ENCODE measurements around the gene NRF1.

Gene NRF1

DNA sequence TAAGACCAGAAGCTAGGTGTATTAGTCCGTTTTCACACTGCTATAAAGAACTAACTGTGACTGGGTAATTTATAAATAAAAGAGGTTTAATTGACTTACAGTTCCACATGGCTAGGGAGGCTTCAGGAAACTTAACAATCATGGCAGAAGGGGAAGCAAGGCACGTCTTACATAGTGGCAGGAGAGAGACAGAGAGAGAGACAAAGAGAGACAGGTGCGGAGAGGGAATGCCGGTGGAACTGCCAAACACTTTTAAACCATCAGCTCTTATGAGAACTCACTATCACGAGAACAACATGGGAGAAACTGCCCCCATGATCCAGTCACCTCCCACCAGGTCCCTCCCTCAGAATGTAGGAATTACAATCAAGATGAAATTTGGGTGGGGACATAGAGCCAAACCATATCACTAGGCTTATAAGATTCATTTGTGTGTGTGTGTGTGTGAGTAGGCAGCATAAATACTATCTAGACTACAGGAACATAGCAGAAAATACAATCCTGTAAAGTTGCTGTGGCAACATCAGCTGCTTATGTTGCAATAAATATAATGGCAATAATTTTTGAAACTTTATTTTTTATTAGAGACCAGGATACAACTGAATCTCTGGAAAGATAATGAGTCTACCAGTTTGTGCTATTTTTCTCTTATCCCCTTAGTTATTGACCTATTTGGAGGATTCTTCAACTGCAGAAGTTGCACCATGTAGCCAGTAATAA, 77.1 kb downstream of the NRF1 start:
- DNase-seq: no peak

DNA sequence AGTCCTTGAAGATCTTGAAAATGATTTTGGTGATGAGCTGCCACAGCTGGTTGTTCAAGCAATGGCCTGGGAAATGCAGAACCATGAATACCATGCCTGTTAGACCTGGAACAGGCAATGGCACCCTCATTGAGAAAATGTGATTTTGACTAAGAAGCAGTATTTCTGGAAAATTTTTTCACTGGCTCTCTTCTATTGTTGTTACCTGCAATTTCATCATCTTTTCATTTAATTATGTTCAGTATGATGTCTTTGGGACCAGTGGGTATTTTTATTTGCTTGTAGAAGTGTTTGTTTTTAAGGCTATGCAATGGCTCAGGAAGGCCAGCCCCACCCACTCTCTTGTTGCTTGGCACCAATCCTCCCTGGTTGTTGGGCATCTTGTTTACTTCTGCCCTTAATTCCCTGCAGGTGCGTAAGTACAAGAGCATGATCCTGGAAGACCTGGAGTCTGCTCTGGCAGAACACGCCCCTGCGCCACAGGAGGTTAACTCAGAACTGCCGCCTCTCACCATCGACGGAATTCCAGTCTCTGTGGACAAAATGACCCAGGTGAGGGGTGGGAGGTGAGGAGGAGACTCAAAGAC, 78.6 kb downstream of the NRF1 start:
- no peak for DNase-seq

DNA sequence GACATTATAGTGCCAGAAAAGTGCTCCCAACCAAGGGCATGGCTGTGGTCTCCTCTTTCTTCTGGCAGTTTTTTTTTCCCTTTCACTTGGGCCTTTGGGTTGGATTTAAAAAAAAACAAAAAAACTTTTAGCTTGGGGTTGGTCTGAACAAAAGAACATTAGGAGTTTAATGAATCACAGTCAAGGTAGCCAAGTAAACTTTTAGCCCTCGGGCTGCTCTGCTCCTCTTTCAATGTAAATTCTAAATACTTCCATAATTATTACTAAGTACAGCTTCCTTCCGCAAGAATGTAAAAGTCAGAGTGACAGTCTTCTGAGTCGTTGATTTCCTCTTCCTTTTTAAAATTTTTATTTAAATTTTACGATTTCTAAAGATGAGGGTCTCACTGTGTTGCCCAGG, 79.2 kb downstream of the NRF1 start:
- no peak for DNase-seq

DNA sequence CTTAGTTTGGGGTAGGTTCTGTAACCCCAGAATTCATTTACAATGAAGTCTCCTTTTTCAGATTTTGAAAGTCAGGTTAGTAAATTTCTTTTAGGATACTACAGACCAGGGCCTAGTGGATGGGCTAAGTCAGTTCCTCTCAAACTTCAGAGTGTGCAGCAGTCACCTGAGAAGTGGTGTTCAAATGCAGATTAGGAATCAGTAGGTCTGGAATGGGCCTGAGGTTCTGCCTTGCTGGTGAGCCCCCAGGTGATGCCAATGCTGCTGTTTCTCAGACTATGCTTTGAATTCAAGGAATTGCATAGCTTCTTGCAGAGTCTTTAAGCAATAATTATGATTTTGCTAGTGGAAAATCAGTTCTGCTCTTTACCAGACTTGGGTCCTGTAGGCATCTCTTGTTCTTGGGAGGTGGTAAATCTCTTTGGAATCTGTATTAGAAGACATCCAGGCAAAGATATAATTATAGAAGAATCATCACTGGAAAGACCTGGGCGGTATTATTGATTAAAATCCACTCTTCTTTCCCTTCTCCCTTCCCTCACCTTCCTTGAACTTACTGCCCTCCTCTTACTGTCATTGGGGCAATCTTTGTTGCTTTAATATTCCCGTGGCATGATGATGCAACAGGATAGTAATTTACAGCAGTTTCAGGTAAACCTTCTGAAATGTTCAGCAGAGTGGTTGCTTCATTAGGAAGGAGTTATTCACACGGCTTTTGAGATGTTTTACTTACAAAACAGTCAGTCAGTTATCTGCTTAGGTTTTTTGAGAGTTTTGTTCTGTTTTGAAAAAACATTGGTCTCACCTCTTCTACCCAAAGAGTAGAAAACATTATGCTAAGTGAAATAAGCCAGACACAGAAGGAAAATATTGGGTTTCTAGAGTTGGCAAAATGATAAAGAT, 87.2 kb downstream of the NRF1 start:
- DNase-seq: no peak

DNA sequence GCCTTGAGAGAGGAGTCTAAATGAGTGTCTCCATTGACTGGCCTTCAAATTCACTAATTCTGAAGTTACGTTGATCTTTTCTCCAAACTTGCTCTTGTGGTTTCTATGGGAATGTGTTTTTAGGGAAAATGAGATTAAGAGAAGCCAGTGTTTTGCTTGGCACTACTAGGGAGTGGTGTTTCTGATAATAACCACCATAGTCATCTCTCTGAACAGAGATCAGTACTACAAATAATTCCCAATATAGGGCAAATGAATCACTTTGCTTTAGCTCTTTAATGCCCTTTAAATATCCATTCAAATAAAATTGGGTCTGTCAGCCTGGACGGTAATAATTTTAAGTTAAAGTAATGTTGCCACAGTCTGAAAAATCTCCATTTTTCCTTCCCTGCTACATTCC, 90.8 kb downstream of the NRF1 start:
- DNase-seq: no peak

DNA sequence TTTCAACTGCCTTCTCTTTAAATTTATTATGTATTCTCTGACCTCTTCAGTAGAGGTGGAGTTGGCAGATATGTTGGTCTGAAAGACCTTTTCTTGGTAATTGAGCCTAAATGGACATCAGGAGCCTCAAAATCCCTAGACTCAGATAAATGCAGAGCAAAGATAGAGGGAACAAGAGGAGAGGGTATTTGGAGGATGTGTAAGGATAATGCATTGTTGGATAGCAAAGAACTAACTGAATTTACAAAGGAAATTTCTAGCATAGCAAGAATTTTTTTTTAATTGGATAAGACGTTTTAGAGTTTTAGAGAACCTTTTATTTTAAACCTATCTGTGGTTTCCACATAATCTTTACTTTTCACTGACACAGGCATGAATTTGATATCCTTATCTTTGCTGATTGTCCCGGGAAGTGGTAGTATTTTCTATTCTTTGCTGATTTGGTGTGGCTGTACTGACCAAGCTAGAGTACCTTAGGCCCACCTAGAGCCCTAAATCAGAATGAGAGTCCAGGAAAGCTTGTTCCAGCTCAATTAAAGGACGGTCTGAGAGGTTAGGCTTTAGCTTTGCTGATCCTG, 91.3 kb downstream of the NRF1 start:
- DNase-seq: no peak

DNA sequence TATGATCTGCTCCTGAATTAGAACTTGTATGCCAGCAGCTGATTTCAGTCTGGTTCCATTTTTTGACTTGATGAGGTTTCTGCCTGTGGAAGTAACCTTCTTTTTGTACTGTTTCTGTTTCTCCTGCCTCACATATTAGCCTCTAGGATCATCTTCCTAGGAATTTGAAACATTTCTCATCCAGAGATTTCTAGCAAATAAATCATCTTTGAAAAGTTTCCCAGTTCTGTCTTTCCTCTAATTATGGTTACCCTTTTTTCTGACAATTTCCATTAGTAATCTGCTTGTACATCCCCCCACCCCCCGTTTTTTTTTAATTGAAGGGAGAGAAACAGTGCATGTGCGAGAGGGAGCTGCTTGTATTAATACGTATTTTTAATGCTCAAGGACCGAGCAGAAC, 92.2 kb downstream of the NRF1 start:
- DNase-seq: no peak

DNA sequence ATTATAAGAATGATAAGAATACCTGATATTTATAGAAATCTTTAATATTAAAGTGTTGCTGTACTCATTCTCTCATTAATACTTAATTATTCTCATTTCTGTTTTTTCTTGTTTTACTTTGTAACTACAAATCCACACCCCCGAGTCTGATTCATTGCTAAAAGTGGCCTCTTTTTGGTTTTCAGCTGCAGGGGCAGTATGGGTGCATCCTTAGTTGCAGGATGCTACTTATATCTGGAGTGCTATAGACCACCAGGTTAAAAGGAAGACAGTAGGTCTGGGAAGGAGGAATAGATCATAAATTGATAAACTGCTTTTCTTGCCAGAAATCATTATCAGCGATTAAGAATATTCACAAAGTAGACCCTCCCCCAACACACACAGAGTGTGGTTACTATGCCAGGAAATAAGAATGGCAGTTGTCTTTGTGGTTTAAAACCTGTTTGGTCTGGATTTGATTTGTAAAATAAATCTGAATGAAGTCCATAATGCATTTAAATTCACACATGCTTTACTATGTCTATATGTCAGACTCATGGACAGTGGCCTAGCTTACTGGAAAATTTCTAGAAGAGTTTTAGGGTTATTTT, 96.5 kb downstream of the NRF1 start:
- DNase-seq: no peak

DNA sequence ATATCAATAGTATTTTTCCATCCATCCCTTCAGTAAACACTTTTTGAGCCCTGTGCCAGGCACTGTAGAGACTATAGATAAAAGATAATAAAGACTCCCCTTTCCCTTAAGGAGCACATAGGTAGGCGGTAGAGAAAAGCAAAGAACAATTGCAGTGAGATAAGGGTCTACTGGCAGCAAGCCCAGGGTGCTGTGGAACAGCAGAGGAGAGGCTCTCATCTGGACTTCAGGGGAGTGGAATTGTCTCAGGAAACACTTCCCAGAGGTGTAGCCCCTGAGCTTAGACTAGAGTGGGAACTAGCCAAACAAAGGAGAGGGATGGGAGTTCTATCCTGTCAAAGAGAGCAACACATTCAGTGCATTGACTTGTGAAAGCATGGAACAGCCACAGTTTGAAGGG, 102.0 kb downstream of the NRF1 start:
- no peak for DNase-seq

DNA sequence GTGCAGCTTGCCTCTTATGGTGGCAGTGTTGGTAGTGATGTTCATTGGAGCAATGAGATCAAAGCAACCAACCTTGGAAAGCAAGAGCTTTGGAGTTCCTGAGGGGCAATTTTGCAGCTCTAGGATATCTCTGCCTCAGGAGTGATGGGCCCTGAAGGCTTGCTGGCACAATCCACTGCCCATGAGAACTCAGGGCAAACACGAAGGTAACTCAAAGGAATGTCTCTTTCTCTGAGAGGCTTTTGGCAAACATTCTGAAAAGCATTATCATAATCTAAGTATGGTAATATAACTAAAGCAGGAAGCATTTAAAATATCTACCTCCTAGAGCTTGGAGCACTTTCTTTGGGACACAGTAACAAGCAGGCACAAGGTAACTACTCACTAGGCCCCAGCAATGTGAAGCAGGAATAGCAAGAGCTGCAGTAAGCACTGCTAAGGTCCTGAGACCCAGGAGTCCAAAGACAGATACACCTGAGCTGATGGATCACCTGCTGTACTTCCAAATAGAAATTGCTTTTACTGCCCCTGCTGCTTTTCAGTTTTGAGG, 103.1 kb downstream of the NRF1 start:
- DNase-seq: no peak

DNA sequence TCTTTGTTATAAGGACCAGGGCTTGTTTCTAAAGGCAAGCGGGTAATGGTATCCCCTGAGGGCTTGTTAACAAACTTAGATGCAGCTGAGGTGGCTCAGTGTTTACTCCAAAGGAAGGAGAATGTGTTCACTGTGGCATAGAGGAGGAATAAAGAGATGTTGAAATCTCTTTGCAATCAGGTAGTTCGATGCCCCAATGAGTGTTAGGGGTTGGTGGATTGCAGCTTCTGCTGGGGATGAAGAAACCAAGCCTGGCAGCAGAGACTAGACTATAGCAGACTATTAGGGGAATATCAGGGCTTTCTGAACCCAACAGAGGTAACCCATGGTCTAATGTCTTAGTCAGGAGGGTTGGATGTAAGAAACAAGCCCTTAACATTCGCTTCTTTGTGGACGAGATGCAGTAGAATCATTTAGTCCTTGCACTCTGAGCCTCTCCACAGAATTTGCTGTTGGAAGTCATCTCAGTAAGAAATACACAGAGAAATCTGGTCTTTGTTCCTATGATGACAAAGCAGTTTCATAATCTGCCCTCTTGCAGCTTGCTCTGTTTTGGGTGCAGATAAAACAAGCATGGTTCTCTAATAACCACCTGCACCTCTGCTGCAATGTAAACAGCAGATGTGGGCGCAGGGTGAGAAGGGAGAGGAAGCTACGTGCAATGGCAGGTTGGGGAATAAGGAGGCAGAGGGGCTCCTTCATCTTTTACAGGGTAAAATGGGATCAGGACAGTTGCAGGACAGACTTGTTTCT, 108.6 kb downstream of the NRF1 start:
- no peak for DNase-seq

DNA sequence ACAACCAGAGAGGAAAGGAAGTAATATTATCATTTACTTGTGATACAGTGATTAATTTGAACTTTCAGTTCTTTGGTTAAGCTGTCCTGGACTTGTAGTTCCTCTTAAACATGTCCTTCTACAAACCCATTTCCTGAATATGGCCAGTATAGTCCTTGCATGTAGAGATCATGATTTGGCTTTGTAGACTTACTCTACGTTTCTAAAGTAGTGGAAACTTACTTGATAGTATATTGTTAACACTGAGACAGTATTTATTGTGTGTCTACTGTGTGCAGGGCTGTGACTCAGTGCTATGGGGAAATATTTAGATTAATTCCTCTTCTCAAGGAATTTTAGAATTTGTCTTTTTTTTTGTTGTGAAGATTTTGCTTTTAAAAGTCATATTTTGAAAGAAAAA, 109.5 kb downstream of the NRF1 start:
- no peak for DNase-seq

DNA sequence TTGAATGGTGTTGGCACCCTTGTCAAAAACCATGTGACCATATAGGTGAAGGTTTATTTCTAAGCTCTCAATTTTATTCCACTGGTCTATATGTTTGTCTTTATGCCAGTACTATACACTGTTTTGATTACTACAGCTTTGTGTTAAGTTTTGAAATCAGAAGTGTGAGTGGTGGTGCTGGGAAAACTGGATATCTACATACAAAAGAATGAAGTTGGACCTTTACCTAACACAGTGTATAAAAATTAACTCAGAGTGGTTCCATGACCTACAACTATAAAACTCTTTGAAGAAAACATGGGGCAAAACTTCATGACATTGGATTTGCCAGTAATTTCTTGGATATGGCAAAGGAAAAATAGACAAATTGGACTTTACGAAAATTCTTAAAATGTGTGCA, 112.2 kb downstream of the NRF1 start:
- no peak for DNase-seq

DNA sequence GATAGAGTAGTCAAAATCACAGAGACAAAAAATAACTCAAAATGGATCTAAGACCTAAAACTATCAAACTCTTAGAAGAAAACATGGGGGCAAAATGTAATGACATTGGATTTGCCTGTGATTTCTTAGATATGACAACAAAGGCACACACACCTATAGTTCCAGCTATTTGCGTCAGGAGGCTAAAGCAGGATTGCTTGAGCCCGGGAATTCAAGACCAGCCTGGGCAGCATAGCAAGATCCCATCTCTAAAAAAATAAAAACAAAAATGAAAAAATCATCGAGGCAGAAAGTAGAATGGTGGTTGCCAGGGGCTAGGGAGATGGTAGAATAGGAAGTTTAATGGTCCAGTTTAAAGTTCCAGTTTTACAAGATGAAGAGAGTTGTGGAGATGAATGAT, 113.3 kb downstream of the NRF1 start:
- DNase-seq: no peak

DNA sequence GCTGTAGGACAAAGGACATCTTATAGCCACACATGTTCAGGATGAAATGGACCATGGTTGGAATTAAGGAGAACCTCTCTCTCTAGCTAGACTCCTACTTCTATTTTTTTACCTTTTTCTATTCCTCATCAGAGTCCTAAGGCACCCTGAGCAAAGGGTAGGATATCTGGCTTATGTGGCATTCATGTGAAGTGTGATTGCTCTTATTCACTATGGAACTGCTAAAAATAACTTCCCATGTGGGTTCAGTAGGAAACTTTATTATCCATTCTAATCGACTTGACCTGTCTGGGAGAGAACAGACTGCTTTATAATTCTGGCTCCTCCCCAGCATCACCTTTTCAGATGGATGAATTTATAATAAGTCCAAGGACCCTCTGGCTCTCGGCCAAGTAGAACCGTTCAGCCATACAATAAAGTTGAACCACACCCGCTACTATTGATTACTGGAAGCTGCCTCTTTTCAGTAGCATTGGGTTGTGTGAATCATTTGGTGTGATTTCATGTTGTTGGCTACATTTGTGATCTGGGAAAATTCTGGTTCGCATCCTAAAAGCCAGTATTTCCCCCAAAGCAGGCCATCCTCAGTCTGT, 117.5 kb downstream of the NRF1 start:
- no peak for DNase-seq

DNA sequence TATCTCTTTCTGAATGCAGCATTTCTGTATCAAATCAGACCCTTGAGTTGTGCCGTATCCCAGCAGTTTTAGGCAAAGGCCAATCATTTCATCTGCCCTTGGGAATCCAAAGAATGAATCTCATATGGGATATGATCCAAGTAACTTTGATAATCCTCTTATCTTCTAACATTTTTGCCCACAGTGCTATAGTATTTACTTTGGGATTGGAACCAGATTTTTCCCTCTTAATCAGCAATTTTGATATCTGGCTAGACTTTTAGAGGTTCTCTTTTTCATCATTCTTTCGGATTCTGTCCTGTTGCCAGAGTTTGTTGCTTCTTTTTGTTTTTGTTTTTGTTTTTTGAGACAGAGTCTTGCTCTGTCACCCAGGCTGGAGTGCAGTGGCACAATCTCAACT, 118.0 kb downstream of the NRF1 start:
- no peak for DNase-seq

DNA sequence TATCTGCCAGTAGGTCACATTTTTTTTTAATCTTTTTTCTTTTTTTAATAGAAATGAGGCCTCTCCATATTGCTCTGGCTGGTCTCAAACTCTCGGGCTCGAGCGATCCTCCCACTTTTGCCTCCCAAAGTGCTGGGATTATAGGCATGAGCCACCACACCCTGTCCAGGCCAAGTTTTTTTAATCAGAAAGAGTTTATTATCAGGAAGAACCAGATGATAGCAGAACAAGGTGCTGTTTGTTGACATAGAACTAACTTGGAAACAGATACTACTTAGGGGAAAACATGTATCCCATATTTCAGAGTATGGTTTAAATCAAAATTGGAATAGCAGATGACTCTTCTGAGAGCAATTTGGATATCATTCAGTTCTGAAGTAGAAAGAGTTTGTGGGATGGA, 118.6 kb downstream of the NRF1 start:
- DNase-seq: no peak

DNA sequence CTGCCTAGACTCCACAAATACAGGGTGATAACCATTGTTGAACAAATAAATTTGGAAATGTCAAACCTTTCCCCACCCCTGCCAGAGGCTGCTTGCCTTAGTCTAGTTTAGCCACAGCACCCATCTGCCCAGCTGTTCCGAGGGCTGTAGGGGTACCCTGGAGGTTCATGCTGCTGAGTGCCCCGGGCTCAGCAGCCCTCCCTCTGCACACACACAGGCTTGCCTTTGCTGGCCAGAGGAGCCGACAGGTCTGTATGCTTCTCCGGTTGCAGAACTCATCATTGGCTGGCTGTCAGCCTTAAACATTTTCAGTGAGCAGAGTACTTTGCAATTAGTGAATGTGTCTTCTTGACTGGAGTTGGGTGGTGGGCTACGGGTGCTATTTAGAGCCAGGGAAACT, 122.9 kb downstream of the NRF1 start:
- no peak for DNase-seq

DNA sequence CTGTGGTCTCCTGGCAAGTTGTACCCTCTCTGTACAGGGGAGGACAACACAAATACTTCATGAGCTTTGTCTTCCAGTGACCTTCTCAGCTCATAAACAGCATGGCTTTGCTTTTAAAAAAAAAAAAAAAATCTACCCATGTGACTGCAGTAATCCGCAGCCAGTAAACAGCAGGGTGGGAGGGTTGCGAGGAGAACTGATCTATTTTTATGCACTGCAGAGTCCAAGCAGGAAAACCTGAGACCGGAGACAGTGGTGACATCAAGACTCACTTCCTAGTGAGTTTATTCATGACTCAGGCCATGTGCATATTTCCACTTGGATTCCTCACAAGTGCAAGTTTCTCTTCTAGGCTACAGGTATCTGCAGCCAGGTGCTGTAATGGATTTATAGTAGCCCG, 127.9 kb downstream of the NRF1 start:
- DNase-seq: no peak

DNA sequence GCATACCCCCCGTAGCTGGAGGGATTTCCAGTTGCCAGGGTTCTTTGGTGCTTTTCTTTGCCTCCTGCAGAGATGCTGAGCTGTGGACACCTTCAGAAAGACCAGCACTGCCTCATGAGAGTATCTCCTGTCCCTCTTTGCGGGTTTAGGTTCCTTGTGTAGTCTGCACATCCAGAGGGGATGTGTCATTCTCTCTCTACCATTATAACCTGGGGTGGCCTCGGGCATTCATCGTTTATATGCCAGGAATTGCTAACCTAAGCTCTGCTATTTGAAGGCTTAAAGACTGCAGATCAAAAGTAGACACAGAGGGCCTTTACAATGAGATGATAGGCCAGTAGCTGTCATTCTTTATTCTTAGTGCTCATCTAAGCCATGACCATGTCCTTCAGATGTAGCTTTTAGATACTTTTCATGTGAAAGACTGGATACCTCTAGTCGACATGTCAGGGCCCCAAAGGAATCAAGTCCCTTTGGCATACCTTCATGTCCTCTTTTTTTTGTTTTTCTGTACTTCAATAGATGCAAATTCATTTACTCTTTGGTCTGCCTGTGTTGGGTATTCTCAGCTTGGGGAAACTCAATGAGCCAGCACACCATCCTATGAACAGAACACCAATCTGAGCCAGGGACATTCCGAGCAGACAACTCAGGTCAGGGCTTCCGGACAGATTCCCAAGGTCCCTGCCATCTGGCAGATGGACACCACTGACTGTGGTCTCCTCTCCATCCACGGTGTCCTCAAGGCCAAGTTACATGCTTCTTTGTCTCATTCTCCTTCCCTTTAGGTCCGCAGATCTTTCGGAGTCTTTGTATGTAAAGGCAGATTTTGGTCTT, 129.3 kb downstream of the NRF1 start:
- DNase-seq: no peak

DNA sequence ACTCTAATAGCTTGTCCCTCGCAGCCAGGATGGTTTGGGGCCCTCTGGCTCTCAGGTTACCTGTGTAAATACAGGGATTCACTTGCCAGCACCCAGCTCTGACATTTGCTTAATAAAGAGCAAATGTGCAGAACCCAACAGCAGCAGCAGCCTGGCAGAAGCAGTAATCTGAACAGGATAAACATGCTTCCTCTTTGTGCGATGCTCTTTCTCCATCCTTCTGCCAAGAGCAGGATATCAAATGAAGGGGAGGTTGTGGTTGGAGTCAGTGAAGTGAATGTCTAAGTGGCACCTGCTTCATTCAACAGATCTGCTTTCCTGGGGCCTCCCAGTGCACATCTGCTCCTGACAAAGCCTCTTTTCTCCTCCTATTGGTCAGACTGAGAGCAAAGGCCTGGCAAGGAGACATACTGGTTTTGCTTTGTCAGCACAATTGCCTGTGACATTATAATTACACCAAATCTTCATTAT, 130.3 kb downstream of the NRF1 start:
- DNase-seq: no peak

Data from NCI-H1048 (cell line).